ENCODE results near the gene FRMD5.
"Not testable (repeated sequence)": the region's sequence is repeated elsewhere in the genome, so short reads cannot be mapped to it uniquely, and the experiment has no call there.

The FRMD5 gene

DNA sequence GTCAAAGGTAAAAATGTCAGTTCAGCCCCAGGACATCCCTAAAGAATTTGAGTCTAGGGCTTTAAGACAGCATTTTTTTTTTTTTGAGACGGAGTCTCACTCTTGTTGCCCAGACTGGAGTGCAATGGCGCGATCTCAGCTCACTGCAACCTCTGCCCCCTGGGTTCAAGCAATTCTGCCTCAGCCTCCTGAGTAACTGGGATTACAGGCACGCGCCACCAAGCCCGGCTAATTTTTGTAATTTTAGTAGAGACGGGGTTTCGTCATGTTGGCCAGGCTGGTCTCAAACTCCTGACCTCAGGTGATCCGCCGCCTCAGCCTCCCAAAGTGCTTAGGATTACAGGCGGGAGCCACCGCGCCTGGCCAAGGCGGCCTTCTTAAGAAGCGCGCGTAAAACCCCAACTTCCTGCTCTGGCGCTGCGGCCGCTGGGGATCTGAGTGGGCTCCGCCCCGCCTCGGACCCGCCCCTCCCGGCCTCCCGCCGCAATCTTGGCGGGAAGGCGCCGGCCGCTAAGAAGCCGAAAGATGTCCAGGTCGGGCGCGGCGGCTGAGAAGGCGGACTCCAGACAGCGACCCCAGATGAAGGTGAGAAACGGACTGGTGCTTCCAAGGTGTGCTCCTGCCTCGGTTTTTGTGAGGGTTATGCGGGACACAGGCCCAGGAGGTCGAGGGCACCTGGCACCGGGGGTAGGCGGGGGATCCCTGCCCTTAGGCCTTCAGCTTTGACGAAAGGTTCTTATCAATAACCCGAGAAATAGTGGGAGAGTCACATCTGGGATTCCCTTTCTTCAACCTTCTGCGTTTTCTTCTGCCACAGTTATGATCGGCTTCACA lies 368.3 kb downstream of the FRMD5 start, which contains the start of gene WDR76:
Gene WDR76 (plus strand): TSS at position 495 of the 834 bp plus-strand sequence. CDS start 31 bp downstream, at position 526.
- no peaks in the 10 kb centered on the region for H3K36me3 ChIP-seq (ENCODE audit: control insufficient read depth, insufficient read depth, low read length)
- H3K4me1 ChIP-seq (ENCODE audit: control insufficient read depth, insufficient read depth, low read length): no peaks in the 10 kb centered on the region
- H3K9ac ChIP-seq (ENCODE audit: low read length): peak within 1 kb of the TSS; percentile 73
- H3K27me3 ChIP-seq (ENCODE audit: control insufficient read depth, insufficient read depth, low read length): no peaks in the 10 kb centered on the region
- peak within 1 kb of the TSS; percentile 61 for H3K27ac ChIP-seq (ENCODE audit: low read depth, low read length)
- H3K4me3 ChIP-seq (ENCODE audit: low read length): peak within 1 kb of the TSS; percentile 87

DNA sequence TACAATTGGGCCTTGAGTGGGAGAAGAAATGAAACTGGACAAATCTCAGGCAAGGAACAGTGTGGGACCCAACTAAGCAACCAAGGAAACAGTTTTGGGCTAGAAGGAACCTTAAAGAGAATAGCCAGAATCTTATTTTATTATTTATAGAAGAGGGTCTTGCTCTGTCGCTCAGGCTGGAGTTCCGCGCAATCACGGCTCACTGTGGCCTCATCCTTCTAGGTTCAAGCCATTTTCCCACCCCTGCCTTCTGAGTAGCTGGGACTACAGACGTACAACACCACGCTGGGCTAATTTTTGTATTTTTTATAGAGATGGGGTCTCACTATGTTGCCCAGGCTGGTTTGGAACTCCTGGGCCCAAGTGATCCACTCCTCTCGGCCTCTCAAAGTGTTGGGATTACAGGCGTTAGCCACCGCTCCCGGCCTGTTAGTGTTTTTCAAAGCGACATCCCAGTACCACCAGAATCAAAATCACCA lies 369.0 kb downstream of the FRMD5 start:
- Histone ChIP-seq H3K9ac (ENCODE audit: low read length) (no peak overlapping the region), H3K27ac (ENCODE audit: low read depth, low read length) (no peak overlapping the region), H3K4me3 (ENCODE audit: low read length) (peak overlapping the region; percentile 87)

DNA sequence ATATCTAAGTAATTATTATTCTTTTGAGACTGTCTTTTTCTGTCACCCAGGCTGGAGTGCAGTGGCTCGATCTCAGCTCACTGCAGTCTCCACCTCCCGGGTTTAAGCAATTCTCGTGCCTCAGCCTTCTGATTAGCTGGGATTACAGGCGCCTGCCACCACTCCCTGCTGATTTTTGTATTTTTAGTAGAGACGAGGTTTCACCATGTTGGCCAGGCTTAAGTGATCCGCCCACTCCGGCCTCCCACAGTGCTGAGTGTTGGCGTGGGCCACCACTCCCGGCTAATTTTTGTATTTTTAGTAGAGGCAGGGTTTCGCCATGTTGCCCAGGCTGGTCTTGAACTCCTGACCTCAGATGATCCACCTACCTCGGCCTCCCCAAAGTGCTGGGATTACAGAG lies 369.8 kb downstream of the FRMD5 start:
- not testable (repeated sequence) for H3K4me3 ChIP-seq (ENCODE audit: low read length); H3K9ac ChIP-seq (ENCODE audit: low read length); H3K36me3 ChIP-seq (ENCODE audit: control insufficient read depth, insufficient read depth, low read length); H3K4me1 ChIP-seq (ENCODE audit: control insufficient read depth, insufficient read depth, low read length); H3K27me3 ChIP-seq (ENCODE audit: control insufficient read depth, insufficient read depth, low read length); H3K27ac ChIP-seq (ENCODE audit: low read depth, low read length)

More for the DNA sequence above, 369.0 kb downstream of the FRMD5 start:
- Histone ChIP-seq H3K4me1 (ENCODE audit: control insufficient read depth, insufficient read depth, low read length) (no peaks in the 10 kb centered on the region), H3K27me3 (ENCODE audit: control insufficient read depth, insufficient read depth, low read length) (no peaks in the 10 kb centered on the region), H3K36me3 (ENCODE audit: control insufficient read depth, insufficient read depth, low read length) (no peaks in the 10 kb centered on the region)

GRCh38 chr15:43824302-43825246 lies 370.5 kb downstream of the FRMD5 start, which contains the start of gene MFAP1:
TSS of gene MFAP1 (minus strand) at chr15:43824690. CDS start at chr15:43824569, 121 bp downstream.
- Histone ChIP-seq H3K4me3 (ENCODE audit: low read length) (peak within 1 kb of the TSS; percentile 98), H3K36me3 (ENCODE audit: control insufficient read depth, insufficient read depth, low read length) (no peaks in the 10 kb centered on the region), H3K27me3 (ENCODE audit: control insufficient read depth, insufficient read depth, low read length) (no peaks in the 10 kb centered on the region), H3K9ac (ENCODE audit: low read length) (peak within 1 kb of the TSS; percentile 91), H3K4me1 (ENCODE audit: control insufficient read depth, insufficient read depth, low read length) (no peaks in the 10 kb centered on the region), H3K27ac (ENCODE audit: low read depth, low read length) (peak within 1 kb of the TSS; percentile 85)

DNA sequence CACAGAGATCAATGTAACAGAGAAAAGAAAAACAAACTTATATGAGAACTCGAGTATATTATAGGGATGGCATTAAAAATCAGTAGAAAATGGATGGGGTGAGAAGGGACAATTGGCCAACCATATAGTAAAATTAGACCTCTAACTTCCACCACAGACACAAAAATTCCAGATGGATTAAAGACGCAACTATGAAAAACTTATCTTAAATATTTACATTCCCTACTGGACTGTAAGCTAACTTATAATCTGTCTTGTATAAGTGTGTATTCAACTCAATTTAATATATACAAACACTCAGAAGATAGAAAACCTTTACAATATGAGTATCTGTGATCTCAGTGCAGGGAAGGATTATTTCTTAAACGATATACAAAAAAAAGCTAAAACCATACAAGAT lies 373.6 kb downstream of the FRMD5 start:
- no peak overlapping the region for H3K9ac ChIP-seq (ENCODE audit: low read length)
- no peaks in the 10 kb centered on the region for H3K27me3 ChIP-seq (ENCODE audit: control insufficient read depth, insufficient read depth, low read length)
- H3K36me3 ChIP-seq (ENCODE audit: control insufficient read depth, insufficient read depth, low read length): peaks cover 9% of the 10 kb centered on the region
- H3K4me1 ChIP-seq (ENCODE audit: control insufficient read depth, insufficient read depth, low read length): no peaks in the 10 kb centered on the region
- no peak overlapping the region for H3K27ac ChIP-seq (ENCODE audit: low read depth, low read length)
- H3K4me3 ChIP-seq (ENCODE audit: low read length): no peak overlapping the region
